ENCODE data around the gene MTA1. TPM values are rescaled to one million over a fixed set of nuclear protein-coding genes. Genes with fewer than 3 reads are reported as not detected.

MTA1 gene
- total and polyA plus RNA-seq, 2 donors = 32.5 to 80.8 TPM

DNA sequence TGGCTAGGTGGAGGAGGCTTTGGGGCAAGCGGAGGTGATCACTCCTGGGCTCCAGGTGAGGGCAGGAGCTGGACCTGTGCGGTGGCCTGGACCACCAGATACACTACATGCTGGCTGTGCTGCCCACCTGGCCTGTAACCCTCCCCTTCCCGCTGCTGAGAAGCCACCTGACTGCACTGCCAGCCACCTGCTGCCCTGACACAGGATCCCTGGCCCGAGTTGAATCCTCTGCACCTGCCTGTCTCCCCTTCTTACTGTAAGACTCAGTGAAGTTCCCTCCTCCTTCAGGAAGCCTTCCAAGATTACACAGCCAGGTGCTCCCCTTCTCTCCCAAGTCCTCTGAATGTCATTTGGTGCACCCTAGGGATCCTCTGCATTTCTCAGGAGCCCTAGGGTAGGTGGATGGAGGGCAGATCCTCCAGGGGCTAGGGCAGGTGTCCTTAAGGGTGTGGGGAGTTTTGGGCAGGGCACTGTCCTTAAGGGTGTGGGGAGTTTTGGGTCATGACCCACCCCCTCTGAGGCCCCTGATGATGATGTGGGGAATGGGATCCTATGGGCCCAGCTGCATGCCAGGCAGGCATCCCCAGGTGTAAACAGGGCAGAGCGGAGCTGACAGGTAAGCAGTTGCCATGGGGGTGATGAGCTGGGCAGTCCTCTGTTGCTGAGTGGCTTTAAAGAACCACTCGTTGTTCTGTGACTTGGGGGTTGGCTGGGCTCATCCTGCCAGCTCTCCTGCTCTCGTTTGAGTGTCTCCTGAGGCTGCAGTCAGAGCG, 6.7 kb upstream of the MTA1 start:
- peaks cover 6 to 28% of the 10 kb centered on the region in 2 donors for H3K4me1 ChIP-seq (ENCODE audit: control insufficient read depth in 2 of 2, insufficient read depth in 2 of 2, low read length in 2 of 2)
- peaks cover 23 to 53% of the 10 kb centered on the region in 2 donors for H3K27me3 ChIP-seq (ENCODE audit: control insufficient read depth in 2 of 2, insufficient read depth in 1 of 2, low read length in 1 of 2)
- H3K9me3 ChIP-seq (ENCODE audit: control insufficient read depth in 2 of 2, insufficient read depth in 1 of 2, low read length in 1 of 2) = no peaks in the 10 kb centered on the region
- no peak for DNase-seq (ENCODE audit: low read depth in 6 of 9, low spot score in 9 of 9)
- 88% methylated on average over 8 of the region's 8 CpGs for WGBS
- no peaks in the 10 kb centered on the region for H3K36me3 ChIP-seq (ENCODE audit: control insufficient read depth in 2 of 2, insufficient read depth in 2 of 2, low read length in 1 of 2)
- H3K4me3 ChIP-seq (ENCODE audit: low read length in 2 of 2) = no peak overlapping the region
- H3K27ac ChIP-seq (ENCODE audit: low read depth in 1 of 2, low read length in 1 of 2) = no peak overlapping the region

DNA sequence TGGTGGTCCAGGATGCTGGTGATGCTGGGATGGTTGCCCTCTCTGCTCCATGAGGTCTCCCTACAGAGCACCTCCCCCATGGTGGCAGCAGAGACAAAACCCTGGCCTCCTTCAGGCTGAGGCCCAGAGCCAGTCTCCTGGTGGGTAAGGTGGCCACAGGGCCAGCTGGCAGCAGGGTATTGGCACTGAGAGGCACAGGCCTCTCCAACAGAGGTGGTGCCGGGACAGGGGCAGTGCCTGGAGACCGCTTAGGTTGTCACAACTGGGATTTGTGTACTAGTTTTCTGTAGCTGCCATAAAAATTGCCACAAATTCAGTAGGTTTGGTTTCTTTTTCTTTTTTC, 6.1 kb upstream of the MTA1 start:
- Histone ChIP-seq H3K9me3 (ENCODE audit: control insufficient read depth in 2 of 2, insufficient read depth in 1 of 2, low read length in 1 of 2) (no peaks in the 10 kb centered on the region), H3K27ac (ENCODE audit: low read depth in 1 of 2, low read length in 1 of 2) (no peak overlapping the region), H3K36me3 (ENCODE audit: control insufficient read depth in 2 of 2, insufficient read depth in 2 of 2, low read length in 1 of 2) (no peaks in the 10 kb centered on the region), H3K27me3 (ENCODE audit: control insufficient read depth in 2 of 2, insufficient read depth in 1 of 2, low read length in 1 of 2) (peaks cover 23 to 53% of the 10 kb centered on the region in 2 donors), H3K4me1 (ENCODE audit: control insufficient read depth in 2 of 2, insufficient read depth in 2 of 2, low read length in 2 of 2) (peaks cover 6 to 29% of the 10 kb centered on the region in 2 donors), H3K4me3 (ENCODE audit: low read length in 2 of 2) (no peak overlapping the region)
- no peak for DNase-seq (ENCODE audit: low read depth in 6 of 9, low spot score in 9 of 9)
- WGBS = 99% methylated on average over 2 of the region's 2 CpGs

DNA sequence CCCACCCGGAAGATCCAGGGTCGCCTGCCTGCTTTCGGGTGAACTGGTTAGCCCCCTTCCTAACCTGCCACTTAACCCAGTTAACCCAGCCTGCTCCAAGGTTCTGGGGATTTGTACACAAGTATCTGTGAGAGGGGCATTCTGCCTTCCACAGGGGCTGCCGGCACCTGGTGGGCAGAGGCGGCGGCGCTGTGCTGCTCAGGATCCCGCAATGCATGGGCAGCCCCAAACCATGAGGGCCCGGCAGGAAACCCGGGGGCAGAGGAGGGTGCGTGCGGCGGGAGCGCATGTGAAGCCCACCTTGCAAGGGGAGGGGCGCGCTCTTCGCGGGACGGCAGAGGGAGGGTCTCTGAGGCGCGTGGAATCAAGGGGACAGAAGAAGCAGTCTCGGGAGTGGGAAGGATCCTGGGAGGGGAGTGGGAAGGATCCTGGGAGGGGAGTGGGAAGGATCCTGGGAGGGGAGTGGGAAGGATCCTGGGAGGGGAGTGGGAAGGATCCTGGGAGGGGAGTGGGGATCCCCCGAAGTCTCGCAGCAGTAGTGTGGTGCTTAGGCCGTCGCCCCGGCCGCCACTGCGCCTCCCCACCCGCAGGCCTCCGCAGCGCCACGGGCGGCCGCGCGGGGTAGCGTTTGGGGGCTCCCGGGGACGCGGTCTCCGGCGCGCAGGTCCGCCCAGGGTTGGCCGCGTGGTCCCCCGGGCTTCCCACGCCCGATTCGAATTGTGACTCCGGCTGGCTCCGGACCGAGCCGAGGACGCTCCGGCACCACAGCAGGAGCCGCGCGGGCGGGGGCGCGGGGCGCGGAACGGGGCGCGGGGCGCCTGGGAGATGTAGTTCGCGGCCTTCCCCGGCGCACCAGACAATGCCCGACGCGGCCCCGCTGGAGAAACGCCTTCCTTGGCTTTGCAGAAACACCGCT, 4.9 kb upstream of the MTA1 start:
- Histone ChIP-seq H3K4me3 (ENCODE audit: low read length in 2 of 2) (peak overlapping the region; percentile 32 to 81), H3K9me3 (ENCODE audit: control insufficient read depth in 2 of 2, insufficient read depth in 1 of 2, low read length in 1 of 2) (no peaks in the 10 kb centered on the region), H3K27ac (ENCODE audit: low read depth in 1 of 2, low read length in 1 of 2) (peak overlapping the region in 1 of 2 donors; percentile 61), H3K36me3 (ENCODE audit: control insufficient read depth in 2 of 2, insufficient read depth in 2 of 2, low read length in 1 of 2) (no peaks in the 10 kb centered on the region), H3K27me3 (ENCODE audit: control insufficient read depth in 2 of 2, insufficient read depth in 1 of 2, low read length in 1 of 2) (peaks cover 23 to 49% of the 10 kb centered on the region in 2 donors), H3K4me1 (ENCODE audit: control insufficient read depth in 2 of 2, insufficient read depth in 2 of 2, low read length in 2 of 2) (peaks cover 12 to 38% of the 10 kb centered on the region in 2 donors)
- 4% methylated on average over 79 of the region's 79 CpGs for WGBS
- DNase-seq (ENCODE audit: low read depth in 6 of 9, low spot score in 9 of 9) = peak in 5 of 9 donors; percentile 55 to 86 (median 57)

DNA sequence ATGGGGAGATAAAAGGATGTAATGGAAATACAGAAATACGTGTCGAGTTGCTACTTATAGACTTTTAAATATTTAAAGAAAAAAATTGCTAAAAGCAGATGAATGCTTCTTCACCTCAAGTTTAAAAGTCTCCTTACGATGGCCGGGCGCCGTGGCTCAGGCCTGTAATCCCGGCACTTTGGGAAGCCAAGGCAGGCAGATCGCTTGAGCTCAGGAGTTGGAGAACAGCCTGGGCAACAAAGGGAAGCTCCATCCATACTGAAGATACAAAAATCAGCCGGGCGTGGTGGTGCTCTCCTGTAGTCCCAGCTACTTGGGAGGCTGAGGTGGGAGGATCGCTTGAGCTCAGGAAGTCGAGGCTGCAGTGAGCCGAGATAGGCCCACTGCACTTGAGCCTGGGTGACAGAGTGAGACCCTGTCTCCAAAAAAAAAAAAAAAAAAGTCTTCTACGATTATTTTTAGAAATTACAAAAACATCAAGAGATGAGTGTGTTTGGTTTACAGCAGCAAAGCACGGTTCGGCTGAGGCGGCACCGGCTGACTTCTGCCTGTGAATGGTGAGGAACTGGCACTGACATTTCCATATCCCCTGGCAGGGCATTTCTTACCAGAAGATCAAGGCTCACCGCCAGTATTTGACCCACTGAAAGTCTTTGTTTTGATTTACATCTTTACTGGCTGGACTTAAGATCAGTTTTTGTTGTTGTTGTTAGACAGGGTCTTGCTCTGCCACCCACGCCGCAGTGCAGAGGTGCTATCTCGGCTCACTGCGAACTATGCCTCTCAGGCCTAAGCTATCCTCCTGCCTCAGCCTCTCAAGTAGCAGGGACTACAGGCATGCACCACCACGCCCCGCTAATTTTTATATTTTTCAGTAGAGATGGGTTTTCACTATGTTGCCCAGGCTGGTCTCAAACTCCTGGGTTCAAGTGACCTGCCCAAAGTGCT, 3.9 kb upstream of the MTA1 start:
- WGBS = 97% methylated on average over 25 of the region's 25 CpGs
- no peak overlapping the region for H3K27ac ChIP-seq (ENCODE audit: low read depth in 1 of 2, low read length in 1 of 2)
- H3K4me3 ChIP-seq (ENCODE audit: low read length in 2 of 2) = peak overlapping the region; percentile 32 to 81
- peaks cover 0 to 3% of the 10 kb centered on the region in 2 donors for H3K9me3 ChIP-seq (ENCODE audit: control insufficient read depth in 2 of 2, insufficient read depth in 1 of 2, low read length in 1 of 2)
- H3K27me3 ChIP-seq (ENCODE audit: control insufficient read depth in 2 of 2, insufficient read depth in 1 of 2, low read length in 1 of 2) = peaks cover 23 to 39% of the 10 kb centered on the region in 2 donors
- H3K36me3 ChIP-seq (ENCODE audit: control insufficient read depth in 2 of 2, insufficient read depth in 2 of 2, low read length in 1 of 2) = no peaks in the 10 kb centered on the region
- DNase-seq (ENCODE audit: low read depth in 6 of 9, low spot score in 9 of 9) = no peak
- peaks cover 14 to 41% of the 10 kb centered on the region in 2 donors for H3K4me1 ChIP-seq (ENCODE audit: control insufficient read depth in 2 of 2, insufficient read depth in 2 of 2, low read length in 2 of 2)

DNA sequence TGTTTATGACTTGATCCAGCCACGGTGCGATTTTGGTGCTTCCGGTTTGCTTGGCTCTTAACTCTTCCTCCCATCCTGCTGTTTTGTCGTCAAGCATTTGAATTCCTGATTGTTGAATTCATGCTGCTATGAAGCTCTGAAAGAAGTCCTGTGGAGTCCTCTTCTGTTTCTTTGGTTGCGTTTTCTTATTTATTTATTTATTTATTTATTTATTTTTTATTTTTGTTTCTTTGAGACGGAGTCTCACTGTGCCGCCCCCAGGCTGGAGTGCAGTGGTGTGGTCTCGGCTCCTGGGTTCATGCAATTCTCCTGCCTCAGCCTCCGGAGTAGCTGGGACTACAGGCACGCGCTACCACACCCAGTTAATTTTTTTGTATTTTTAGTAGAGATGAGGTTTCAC, 3.0 kb upstream of the MTA1 start:
- H3K9me3 ChIP-seq (ENCODE audit: control insufficient read depth in 2 of 2, insufficient read depth in 1 of 2, low read length in 1 of 2) = peaks cover 0 to 3% of the 10 kb centered on the region in 2 donors
- H3K4me1 ChIP-seq (ENCODE audit: control insufficient read depth in 2 of 2, insufficient read depth in 2 of 2, low read length in 2 of 2) = peaks cover 17 to 44% of the 10 kb centered on the region in 2 donors
- H3K36me3 ChIP-seq (ENCODE audit: control insufficient read depth in 2 of 2, insufficient read depth in 2 of 2, low read length in 1 of 2) = peaks cover 0 to 1% of the 10 kb centered on the region in 2 donors
- peaks cover 14 to 31% of the 10 kb centered on the region in 2 donors for H3K27me3 ChIP-seq (ENCODE audit: control insufficient read depth in 2 of 2, insufficient read depth in 1 of 2, low read length in 1 of 2)
- no peak overlapping the region for H3K4me3 ChIP-seq (ENCODE audit: low read length in 2 of 2)
- no peak overlapping the region for H3K27ac ChIP-seq (ENCODE audit: low read depth in 1 of 2, low read length in 1 of 2)
- DNase-seq (ENCODE audit: low read depth in 6 of 9, low spot score in 9 of 9) = no peak
- 98% methylated on average over 11 of the region's 11 CpGs for WGBS

DNA sequence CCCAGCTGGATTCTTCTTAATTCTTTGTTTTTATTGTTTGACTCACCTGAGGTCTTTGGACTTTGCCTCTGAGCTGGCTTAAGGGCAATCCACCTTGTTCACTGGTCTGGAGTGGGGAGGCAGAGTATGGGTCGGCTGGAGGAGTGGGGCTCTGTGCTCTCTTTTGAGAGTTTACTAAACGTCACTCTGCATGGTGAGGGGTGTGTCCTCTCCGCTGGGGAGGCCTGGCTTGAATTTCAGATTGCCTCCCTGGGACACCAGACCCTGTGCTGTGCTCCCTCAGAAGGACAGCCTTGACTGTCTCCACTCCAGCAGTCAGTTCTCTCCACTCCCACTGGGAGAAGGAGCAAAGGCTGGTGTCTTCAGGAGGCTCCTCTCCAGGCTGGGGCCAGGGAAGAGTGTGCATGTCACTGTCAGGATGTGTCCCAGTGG, 1.9 kb upstream of the MTA1 start:
- peaks cover 0 to 3% of the 10 kb centered on the region in 2 donors for H3K36me3 ChIP-seq (ENCODE audit: control insufficient read depth in 2 of 2, insufficient read depth in 2 of 2, low read length in 1 of 2)
- DNase-seq (ENCODE audit: low read depth in 6 of 9, low spot score in 9 of 9) = no peak
- peaks cover 27 to 52% of the 10 kb centered on the region in 2 donors for H3K4me1 ChIP-seq (ENCODE audit: control insufficient read depth in 2 of 2, insufficient read depth in 2 of 2, low read length in 2 of 2)
- no peak overlapping the region for H3K27ac ChIP-seq (ENCODE audit: low read depth in 1 of 2, low read length in 1 of 2)
- WGBS = 95% methylated on average over 3 of the region's 3 CpGs
- peaks cover 7 to 21% of the 10 kb centered on the region in 2 donors for H3K27me3 ChIP-seq (ENCODE audit: control insufficient read depth in 2 of 2, insufficient read depth in 1 of 2, low read length in 1 of 2)
- H3K4me3 ChIP-seq (ENCODE audit: low read length in 2 of 2) = no peak overlapping the region
- H3K9me3 ChIP-seq (ENCODE audit: control insufficient read depth in 2 of 2, insufficient read depth in 1 of 2, low read length in 1 of 2) = peaks cover 0 to 3% of the 10 kb centered on the region in 2 donors

DNA sequence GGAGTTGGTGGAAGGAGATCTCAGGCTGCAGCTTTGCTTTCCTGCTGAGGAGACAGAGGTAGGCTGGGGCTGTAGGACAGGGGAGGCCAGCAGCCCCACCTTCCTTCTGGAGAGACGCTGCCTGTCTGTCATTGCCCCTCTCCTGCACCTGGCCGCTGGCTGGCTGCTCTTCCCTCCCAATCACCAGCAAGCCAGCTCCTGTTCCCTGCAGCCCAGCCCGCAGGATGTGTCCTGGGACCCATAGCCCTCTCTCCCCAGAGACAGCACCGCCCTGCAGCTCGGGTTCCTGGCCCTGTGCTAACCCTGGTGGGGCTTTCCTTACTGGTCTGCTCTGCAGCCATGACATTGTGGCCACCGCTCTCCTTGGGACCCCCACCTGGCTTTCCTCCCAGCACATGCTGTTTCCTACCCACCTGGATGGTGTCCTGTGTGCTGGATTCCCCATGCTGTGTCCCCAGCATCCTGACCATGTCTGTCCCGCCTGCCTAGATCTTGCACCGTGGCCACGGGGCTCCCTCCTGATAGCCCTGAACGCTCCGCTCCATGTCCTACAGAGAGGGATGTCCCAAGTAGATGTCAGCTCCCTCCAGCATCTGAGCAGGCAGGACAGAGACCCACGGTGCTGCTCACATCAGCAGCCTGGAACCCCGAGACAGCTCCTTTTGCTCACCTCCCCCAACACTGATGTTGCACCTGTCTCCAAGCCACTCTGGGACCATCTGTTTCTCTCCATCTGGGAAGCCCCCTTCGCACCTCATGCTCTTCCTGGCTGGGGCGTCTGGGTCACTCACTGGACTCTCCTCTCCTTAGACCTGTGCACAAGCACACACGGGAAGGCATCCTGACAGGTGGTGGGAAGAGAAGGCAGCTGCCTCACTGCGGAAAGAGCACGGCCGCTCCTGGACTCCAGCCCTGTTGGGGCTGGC, 1.1 kb upstream of the MTA1 start:
- peaks cover 0 to 3% of the 10 kb centered on the region in 2 donors for H3K9me3 ChIP-seq (ENCODE audit: control insufficient read depth in 2 of 2, insufficient read depth in 1 of 2, low read length in 1 of 2)
- no peak overlapping the region for H3K27ac ChIP-seq (ENCODE audit: low read depth in 1 of 2, low read length in 1 of 2)
- no peak for DNase-seq (ENCODE audit: low read depth in 6 of 9, low spot score in 9 of 9)
- WGBS = 89% methylated on average over 19 of the region's 19 CpGs
- peaks cover 0 to 3% of the 10 kb centered on the region in 2 donors for H3K36me3 ChIP-seq (ENCODE audit: control insufficient read depth in 2 of 2, insufficient read depth in 2 of 2, low read length in 1 of 2)
- H3K4me3 ChIP-seq (ENCODE audit: low read length in 2 of 2) = peak overlapping the region in 1 of 2 donors; percentile 46
- H3K27me3 ChIP-seq (ENCODE audit: control insufficient read depth in 2 of 2, insufficient read depth in 1 of 2, low read length in 1 of 2) = peaks cover 3 to 13% of the 10 kb centered on the region in 2 donors
- H3K4me1 ChIP-seq (ENCODE audit: control insufficient read depth in 2 of 2, insufficient read depth in 2 of 2, low read length in 2 of 2) = peaks cover 30 to 50% of the 10 kb centered on the region in 2 donors
